Upper lobe of left lung (tissue), 4 donors: ENCODE results near the gene CUEDC2.

Experiments used
- POLR2A ChIP-seq, 4 donors: fragments of 450-650 bp; IDR thresholded peaks; one replicate each; pipeline ENCODE4 v1.5.1; 2016 to 2017; ENCODE audit warnings: antibody characterized with exemption in 4 of 4, mild to moderate bottlenecking in 2 of 4
- POLR2AphosphoS5 ChIP-seq, 2 donors: sonication (generic); formaldehyde crosslinking; IDR thresholded peaks; one replicate each; pipeline ENCODE4 v1.5.1; 2017; ENCODE audit warnings: antibody characterized with exemption in 2 of 2
- TF ChIP-seq, protein P1 (sequence below), 6 experiments: fragments of 450-650 bp in 4 of 6; fragments of 200-600 bp in 2 of 6; sonication (generic) in 2 of 6; IDR thresholded peaks; one replicate each; pipeline ENCODE4 v1.5.1; 2016 to 2019; ENCODE audit warnings: antibody characterized with exemption in 6 of 6

DNA sequence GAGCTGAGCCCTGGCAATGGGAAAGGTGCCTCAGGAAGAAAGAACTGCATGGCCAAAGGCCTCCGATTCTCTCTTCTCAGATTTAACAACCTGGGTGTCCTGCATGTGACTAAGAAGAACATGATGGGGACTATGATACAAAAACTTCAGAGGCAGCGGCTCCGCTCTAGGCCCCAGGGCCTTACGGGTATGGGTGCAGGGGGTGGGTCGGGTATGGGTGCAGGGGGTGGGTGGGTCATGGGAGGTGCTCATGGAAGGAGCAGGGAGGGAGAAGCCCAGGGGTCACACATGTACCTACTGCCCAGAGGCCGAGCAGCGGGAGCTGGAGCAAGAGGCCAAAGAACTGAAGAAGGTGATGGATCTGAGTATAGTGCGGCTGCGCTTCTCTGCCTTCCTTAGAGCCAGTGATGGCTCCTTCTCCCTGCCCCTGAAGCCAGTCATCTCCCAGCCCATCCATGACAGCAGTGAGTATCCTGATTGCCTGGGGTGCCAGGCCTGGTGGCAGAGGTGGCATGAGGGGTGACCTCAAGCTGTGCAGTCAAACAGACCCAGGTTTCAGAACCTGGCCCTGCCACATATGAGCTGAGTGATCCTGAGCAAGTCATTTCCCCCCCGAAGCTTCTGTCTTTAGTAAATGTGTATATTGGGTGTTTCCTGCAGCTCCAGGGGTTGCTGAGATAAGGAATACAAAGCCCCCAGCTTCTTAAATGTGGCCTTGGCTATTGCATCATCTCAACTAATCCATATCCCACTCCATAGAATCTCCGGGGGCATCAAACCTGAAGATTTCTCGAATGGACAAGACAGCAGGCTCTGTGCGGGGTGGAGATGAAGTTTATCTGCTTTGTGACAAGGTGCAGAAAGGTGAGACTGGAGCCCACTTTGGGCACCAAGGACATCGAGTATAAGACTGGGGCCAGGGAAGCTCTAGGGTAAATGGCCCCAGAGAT is 34.9 kb downstream of the CUEDC2 start:
- TF ChIP-seq, protein P1, sequence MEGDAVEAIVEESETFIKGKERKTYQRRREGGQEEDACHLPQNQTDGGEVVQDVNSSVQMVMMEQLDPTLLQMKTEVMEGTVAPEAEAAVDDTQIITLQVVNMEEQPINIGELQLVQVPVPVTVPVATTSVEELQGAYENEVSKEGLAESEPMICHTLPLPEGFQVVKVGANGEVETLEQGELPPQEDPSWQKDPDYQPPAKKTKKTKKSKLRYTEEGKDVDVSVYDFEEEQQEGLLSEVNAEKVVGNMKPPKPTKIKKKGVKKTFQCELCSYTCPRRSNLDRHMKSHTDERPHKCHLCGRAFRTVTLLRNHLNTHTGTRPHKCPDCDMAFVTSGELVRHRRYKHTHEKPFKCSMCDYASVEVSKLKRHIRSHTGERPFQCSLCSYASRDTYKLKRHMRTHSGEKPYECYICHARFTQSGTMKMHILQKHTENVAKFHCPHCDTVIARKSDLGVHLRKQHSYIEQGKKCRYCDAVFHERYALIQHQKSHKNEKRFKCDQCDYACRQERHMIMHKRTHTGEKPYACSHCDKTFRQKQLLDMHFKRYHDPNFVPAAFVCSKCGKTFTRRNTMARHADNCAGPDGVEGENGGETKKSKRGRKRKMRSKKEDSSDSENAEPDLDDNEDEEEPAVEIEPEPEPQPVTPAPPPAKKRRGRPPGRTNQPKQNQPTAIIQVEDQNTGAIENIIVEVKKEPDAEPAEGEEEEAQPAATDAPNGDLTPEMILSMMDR (IDR thresholded peaks at IDR 0.05) = no peak
- TF ChIP-seq POLR2AphosphoS5 (IDR thresholded peaks at IDR 0.05) (no peak), POLR2A (IDR thresholded peaks at IDR 0.05) (no peak)
